OCI-LY1 (cell line): ENCODE data around the gene PROZ.

Source experiments
- H2AFZ ChIP-seq: fragments of 200-600 bp; sonication (generic), shearing (Covaris generic); 2 replicates; pipeline ENCODE4 v1.6.0; 2014; ENCODE audit warnings: antibody characterized with exemption, mild to moderate bottlenecking, low read length
- H3F3A ChIP-seq: fragments of 200-600 bp; sonication (generic), shearing (Covaris generic); 2 replicates; pipeline ENCODE4 v1.6.0; 2014; ENCODE audit warnings: mild to moderate bottlenecking, antibody characterized with exemption, low read length, moderate library complexity; ENCODE audit not compliant: insufficient read depth
- H3K27ac ChIP-seq: fragments of 200-600 bp; sonication (generic); 2 replicates; pipeline ENCODE4 v1.5.1; 2014; ENCODE audit warnings: low read length, mixed run types, mild to moderate bottlenecking, low read depth; ENCODE audit not compliant: poor library complexity, severe bottlenecking
- H3K27me3 ChIP-seq: fragments of 200-600 bp; sonication (generic); 2 replicates; pipeline ENCODE4 v1.6.0; 2014; ENCODE audit warnings: antibody characterized with exemption, mild to moderate bottlenecking, low read length, moderate library complexity; ENCODE audit not compliant: insufficient read depth
- H3K36me3 ChIP-seq: fragments of 200-600 bp; sonication (generic); 2 replicates; pipeline ENCODE4 v1.6.1; 2014; ENCODE audit warnings: mild to moderate bottlenecking, antibody characterized with exemption, low read length, moderate library complexity, mixed read lengths; ENCODE audit not compliant: insufficient read depth
- H3K4me1 ChIP-seq: fragments of 200-600 bp; sonication (generic); 2 replicates; pipeline ENCODE4 v1.5.1; 2014; ENCODE audit warnings: mild to moderate bottlenecking, low read length, moderate library complexity; ENCODE audit not compliant: insufficient read depth, severe bottlenecking
- H3K4me2 ChIP-seq: fragments of 200-600 bp; sonication (generic), shearing (Covaris generic); 2 replicates; pipeline ENCODE4 v1.6.1; 2014; ENCODE audit warnings: low read length
- H3K4me3 ChIP-seq: fragments of 200-600 bp; sonication (generic); 2 replicates; pipeline ENCODE4 v1.5.1; 2014; ENCODE audit warnings: low read length, low read depth, mild to moderate bottlenecking, mixed read lengths; ENCODE audit not compliant: poor library complexity, severe bottlenecking
- H3K79me2 ChIP-seq: fragments of 200-600 bp; shearing (Covaris generic); 2 replicates; pipeline ENCODE4 v1.6.1; 2016; ENCODE audit warnings: mixed run types, low read length, mixed read lengths; ENCODE audit not compliant: insufficient read depth
- H3K9ac ChIP-seq: fragments of 200-600 bp; sonication (generic), shearing (Covaris generic); 2 replicates; pipeline ENCODE4 v1.6.1; 2014; ENCODE audit warnings: mild to moderate bottlenecking, low read length, mixed read lengths
- H3K9me2 ChIP-seq: fragments of 200-600 bp; sonication (generic), shearing (Covaris generic); 2 replicates; pipeline ENCODE4 v1.6.1; 2014; ENCODE audit warnings: low read depth, mild to moderate bottlenecking, low read length, mixed read lengths
- H3K9me3 ChIP-seq: fragments of 200-600 bp; shearing (Covaris generic); 2 replicates; pipeline ENCODE4 v1.6.1; 2014; ENCODE audit warnings: low read length, mixed read lengths
- H4K20me1 ChIP-seq: fragments of 200-600 bp; sonication (generic), shearing (Covaris generic); 2 replicates; pipeline ENCODE4 v1.6.0; 2016; ENCODE audit warnings: mild to moderate bottlenecking, low read length; ENCODE audit not compliant: insufficient read depth
- EZH2 ChIP-seq: fragments of 200-600 bp; sonication (generic), shearing (Covaris generic); IDR thresholded peaks from 2 replicates; pipeline ENCODE4 v1.8.0; 2017; ENCODE audit warnings: borderline replicate concordance, mixed run types, mild to moderate bottlenecking, antibody characterized with exemption, low read length, moderate library complexity, mixed read lengths
- TF ChIP-seq, protein P1 (sequence below): fragments of 200-600 bp; sonication (generic), shearing (Covaris generic); IDR thresholded peaks from 2 replicates; pipeline ENCODE4 v1.5.1; 2017; ENCODE audit warnings: mild to moderate bottlenecking, antibody characterized with exemption, low read length, moderate library complexity, mixed read lengths

The PROZ gene

DNA sequence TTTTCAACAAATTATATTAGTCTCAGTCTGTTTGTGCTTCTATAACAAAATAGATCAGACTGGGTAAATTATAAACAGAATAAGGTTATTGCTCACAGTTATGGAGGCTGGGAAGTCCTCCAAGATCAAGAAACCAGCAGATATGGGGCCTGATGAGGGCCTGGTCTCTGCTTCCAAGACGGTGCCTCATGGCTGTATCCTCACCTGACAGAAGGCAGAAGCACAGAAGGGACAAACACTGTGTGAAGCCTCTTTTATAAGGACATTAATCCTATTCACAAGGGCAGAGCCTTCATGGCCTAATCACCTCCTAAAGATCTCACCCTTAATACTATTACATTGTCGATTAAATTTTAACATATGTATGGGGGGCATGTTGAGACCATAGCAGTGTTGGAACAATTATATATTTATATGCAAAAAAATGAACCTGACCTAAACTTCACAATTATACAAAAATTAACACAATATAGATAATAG, 23.1 kb upstream of the PROZ start:
- no peak for TF ChIP-seq EZH2
- TF ChIP-seq, protein P1, sequence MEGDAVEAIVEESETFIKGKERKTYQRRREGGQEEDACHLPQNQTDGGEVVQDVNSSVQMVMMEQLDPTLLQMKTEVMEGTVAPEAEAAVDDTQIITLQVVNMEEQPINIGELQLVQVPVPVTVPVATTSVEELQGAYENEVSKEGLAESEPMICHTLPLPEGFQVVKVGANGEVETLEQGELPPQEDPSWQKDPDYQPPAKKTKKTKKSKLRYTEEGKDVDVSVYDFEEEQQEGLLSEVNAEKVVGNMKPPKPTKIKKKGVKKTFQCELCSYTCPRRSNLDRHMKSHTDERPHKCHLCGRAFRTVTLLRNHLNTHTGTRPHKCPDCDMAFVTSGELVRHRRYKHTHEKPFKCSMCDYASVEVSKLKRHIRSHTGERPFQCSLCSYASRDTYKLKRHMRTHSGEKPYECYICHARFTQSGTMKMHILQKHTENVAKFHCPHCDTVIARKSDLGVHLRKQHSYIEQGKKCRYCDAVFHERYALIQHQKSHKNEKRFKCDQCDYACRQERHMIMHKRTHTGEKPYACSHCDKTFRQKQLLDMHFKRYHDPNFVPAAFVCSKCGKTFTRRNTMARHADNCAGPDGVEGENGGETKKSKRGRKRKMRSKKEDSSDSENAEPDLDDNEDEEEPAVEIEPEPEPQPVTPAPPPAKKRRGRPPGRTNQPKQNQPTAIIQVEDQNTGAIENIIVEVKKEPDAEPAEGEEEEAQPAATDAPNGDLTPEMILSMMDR = no peak
- Histone ChIP-seq H3K36me3 (no peaks in the 10 kb centered on the region), H3K79me2 (no peaks in the 10 kb centered on the region), H3K4me3 (no peak overlapping the region), H3K27me3 (no peaks in the 10 kb centered on the region), H3K9ac (no peak overlapping the region), H3K9me3 (no peaks in the 10 kb centered on the region), H4K20me1 (no peaks in the 10 kb centered on the region), H3F3A (no peaks in the 10 kb centered on the region), H3K9me2 (no peaks in the 10 kb centered on the region), H2AFZ (no peak overlapping the region), H3K4me1 (no peaks in the 10 kb centered on the region), H3K27ac (no peak overlapping the region), H3K4me2 (no peak overlapping the region)

DNA sequence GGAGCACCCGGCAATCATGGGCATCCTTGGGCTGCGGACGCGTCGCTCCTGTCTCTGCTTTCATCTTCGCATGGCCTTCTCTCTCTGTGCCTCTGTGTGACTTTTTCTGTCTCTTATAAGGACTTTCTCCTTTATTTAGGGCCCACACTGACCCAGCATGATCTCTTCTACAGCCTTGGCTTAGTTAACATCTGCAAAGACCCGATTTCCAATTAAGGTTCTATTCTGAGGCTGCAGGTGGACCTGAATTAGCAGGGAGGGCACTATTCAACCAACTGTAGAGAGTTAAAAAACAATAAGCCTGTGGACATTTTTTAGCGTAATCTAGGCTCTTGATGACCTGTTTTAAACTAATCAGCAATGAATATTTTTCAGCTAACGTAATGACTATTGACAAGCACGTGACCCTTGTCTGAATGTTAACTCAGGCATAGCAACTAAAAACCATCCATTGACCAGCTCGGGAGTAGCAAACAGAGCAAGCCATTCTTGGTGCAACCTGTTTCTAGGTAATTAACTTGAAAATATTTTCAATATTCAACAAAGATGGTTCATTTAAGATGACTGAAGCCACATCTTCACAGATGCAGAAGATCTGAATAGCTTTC, 20.7 kb upstream of the PROZ start:
- Histone ChIP-seq H2AFZ (no peak overlapping the region), H4K20me1 (no peaks in the 10 kb centered on the region), H3K9me3 (no peaks in the 10 kb centered on the region), H3K79me2 (no peaks in the 10 kb centered on the region), H3K36me3 (no peaks in the 10 kb centered on the region), H3K4me3 (no peak overlapping the region), H3K27me3 (peaks cover 4% of the 10 kb centered on the region; the same call in 1 of the 2 replicates), H3K4me1 (no peaks in the 10 kb centered on the region), H3K9me2 (no peaks in the 10 kb centered on the region), H3K4me2 (no peak overlapping the region), H3K9ac (no peak overlapping the region), H3F3A (no peaks in the 10 kb centered on the region), H3K27ac (no peak overlapping the region)
- TF ChIP-seq, protein P1 = no peak
- TF ChIP-seq EZH2 = no peak

DNA sequence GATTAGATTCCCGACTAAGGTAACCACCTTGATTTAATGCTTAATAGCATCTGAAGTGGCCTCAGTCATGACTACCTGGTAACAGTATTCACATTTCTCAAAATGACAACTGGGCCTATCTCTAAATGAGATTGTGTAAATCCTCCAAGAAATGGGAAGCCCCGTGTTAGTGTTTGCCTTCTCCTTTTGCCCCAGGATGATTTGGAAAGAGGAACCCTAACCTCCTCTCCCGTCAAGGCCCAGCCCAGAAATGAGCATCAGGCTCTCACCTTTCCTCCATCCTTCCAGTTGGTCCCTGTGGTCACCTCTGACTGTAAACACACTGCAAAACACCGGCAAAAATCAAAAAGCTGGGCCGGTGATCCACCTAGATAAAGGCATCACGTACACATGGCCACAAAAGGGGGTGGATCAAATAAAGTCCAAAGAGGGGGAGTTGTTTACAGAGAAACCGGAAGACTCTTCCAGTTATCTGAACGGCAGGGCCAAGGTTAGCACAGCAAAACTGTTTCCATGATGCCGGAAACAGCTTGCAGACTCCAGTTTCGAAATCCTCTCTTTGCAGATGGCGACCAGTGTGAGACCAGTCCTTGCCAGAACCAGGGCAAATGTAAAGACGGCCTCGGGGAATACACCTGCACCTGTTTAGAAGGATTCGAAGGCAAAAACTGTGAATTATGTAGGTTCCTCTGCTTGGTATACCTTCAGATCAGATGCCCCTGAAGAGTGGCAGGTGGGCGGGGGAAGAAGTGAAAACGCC, 19.5 kb upstream of the PROZ start:
- Histone ChIP-seq H3K27ac (no peak overlapping the region), H3K36me3 (no peaks in the 10 kb centered on the region), H3K4me2 (no peak overlapping the region), H2AFZ (no peak overlapping the region), H4K20me1 (no peaks in the 10 kb centered on the region), H3K4me1 (no peaks in the 10 kb centered on the region), H3K9me2 (no peaks in the 10 kb centered on the region), H3K9ac (no peak overlapping the region), H3K9me3 (no peaks in the 10 kb centered on the region), H3K4me3 (no peak overlapping the region), H3K27me3 (peaks cover 13% of the 10 kb centered on the region), H3F3A (no peaks in the 10 kb centered on the region), H3K79me2 (no peaks in the 10 kb centered on the region)
- TF ChIP-seq EZH2 = no peak
